Ecto neural progenitor cell (in vitro differentiated cells): ENCODE data around the gene FAM222A.

Source experiments
- DNase-seq: peaks from one replicate; pipeline ENCODE4 v3.0.0-alpha.2; 2018; ENCODE audit warnings: low spot score

The FAM222A gene

GRCh38 chr12:109760031-109760929 is 46.7 kb downstream of the FAM222A start:
- peak; percentile 45 for DNase-seq

DNA sequence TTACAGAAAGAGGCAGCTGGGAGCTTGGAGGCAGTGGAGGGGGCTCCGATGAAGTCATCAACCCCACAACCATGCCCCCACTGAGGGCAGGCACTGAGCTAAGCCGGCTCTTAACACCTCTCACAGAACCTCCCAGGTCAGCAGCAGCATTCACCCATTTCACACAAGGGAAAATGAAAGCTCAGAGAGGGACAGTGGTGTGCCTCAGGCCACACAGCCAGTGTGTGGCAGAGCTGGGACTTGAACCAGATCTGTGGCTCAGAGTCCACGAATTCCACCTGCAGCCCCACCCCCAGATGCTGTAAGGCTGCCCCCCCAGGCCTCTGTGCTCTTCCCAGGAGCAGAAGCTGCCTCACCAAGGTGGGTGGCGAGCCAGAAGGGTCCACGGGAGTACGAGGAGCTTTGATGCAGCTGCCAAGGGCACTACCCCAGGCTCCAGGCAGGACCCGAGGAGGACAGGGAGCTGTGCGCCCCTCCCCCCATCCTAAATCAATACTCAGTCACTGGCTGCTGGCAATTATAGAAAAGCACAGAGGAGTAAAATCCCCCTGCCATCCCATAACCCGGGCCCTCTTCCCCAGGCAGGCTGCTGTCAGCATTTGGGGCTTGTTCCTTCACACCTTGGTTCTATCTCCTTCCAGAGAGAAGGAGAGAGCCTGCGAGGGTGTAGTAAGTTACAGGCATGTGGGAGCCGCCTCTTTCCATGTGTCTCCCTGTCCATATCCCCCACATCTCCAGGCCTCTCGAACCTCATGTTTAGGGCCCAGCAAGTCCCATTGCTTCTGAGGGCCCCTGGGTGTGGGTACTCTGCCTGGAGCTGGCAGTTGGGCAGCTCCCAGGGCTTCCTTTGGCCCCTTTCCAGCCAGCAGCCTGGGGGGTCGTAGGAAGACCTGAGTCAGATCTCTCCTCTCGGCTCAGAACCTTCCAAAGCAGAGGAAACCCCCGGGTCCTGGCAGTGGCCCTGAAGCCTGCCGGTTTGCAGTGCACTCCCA is 47.6 kb downstream of the FAM222A start:
- peak; percentile 43 for DNase-seq

DNA sequence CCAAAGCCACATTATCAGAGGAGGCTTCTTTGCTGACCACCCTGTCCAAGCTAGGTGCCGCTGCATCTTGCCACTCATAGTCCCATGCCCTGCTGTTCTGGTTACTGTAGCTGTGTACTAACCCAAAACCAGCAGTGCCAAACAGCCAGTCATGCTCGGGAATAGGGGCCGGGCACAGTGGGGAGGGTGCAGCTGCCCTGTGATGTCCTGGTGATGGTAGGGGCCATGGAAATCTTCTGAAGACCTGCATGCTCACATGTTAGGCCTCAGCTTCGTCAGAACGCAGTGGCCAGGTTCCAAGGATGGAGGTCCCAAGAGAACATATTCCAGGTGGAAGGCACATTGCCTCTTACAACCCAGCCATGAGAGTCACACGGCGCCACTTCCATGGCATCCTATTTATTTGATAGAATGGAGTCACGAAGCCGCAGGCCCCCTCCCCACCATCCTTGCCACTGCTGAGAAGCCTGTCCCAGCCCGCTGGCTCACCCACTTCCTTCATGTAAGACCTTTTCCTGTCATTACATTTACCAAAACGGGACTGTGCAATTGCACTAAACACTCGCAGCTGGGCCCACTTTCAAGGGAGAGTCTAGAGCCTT is 48.5 kb downstream of the FAM222A start:
- peak; percentile 45 for DNase-seq

DNA sequence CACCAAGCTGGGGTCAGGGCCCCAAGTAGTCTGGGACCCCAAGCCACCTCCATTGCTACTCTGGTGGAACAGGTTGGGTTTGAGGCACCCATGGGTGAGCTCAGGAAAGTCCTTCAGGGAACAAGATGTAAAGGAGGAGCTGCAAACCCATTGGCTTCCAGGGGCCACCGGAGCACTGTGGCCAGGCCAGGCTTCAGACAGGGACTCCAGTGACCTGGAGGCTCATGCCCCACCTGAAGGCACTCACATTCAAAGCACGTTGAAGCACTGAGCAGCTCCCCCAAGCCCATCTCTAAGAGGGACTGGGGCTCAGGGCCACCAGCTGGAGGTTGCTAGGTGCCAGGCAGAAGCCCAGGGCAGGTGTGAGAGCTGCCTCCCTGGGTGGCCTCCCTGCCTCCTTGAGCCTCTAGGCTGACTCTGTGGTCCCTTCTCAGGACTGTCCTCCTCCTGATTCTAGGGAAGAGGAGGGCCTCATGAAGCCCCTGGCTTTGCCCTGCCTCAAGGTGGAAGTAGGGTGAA is 49.1 kb downstream of the FAM222A start:
- peak; percentile 27 for DNase-seq

- peak; percentile 37 for DNase-seq
These were observed 49.7 kb downstream of the FAM222A start for GRCh38 chr12:109763201-109763841.

DNA sequence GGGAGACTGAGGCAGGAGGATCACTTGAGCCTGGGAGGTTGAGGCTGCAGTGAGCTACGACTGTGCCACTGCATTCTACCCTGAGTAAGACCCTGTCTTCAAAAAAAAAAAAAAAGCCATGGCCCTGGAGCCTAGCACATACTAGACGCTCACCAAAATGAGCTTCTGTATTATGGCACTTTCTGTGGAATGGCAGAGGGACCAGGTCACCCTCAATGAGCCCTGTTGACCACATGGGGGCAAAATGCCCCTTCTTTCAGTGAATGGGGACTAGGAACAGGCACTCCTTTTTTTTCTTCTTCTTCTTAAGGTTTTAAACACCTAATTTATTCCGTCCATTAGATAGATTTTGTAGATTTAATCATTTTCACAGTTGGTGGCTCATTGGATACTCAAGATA is 50.5 kb downstream of the FAM222A start:
- peak; percentile 34 for DNase-seq

DNA sequence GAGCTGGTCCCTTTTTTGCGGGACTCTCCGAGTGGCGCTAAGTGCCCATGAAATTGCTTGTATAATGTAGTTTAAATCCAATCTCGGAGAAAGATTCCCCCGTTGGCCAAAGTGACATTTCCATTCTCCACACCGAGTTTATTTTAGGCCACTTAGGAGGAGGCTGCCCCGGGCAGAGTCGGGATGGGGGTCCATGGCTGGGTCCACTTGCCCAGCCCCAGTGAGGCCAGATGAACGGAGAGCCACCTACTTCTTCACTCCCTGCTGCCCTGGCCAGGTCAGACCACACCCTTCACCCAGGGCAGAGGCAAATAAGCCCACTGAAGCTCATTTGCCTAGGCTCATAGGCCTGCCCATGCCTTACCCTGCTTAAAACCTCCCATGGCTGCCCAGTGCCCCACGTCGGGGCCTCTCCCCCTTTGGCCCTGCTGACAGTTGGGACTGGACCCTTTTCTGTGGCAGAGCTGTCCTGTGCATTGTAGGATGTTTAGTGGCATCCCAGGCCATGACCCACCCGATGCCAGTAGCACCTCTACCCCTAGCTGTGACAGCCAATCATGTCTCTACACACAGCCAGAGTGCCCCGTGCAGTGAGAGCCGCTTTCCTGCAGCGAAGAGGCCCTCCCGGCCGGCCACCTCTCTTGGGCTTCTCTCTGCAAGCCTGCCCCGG is 51.3 kb downstream of the FAM222A start:
- DNase-seq: peak; percentile 44

DNA sequence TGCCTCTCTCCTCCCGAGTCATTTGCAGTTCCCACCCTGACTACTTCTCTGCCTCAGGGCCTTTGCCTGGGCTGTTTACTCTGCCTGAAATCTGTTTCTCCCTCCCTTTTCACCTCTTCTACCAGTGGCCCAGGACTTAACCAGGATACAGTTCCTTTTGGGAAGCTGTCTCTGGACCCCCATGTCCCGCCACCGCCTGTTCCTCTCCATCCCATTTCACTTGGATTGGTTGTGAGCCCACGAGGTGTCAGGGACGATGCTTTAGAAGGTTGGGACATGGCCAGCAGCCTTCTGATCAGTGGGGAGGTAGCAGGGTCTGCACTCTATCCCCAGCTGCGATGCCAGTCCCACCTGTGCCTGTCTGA is 51.8 kb downstream of the FAM222A start:
- DNase-seq: no peak

- DNase-seq: peak; percentile 43
These were observed 52.7 kb downstream of the FAM222A start for GRCh38 chr12:109766251-109766778.

DNA sequence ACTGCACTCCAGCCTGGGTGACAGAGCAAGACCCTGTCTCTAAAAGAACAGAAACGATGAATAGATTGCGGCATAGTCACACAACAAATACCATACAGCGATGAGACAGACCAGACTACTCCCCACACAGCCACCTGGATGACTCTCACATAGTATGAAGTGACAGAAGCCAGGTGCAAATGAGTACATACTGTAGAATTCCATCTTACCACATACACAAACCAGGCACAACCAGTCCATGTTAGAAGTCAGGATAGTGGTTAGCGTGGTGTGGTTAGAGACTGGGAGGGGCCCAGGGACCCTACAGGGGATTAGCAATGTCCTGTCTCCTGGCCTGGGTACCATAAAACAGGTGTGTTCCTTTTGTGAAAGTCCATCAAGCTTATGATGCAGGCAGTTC is 53.8 kb downstream of the FAM222A start:
- DNase-seq: peak; percentile 27

GRCh38 chr12:109767991-109768900 is 54.6 kb downstream of the FAM222A start:
- peak; percentile 48 for DNase-seq

GRCh38 chr12:109768901-109769670 is 55.5 kb downstream of the FAM222A start:
- DNase-seq: no peak

DNA sequence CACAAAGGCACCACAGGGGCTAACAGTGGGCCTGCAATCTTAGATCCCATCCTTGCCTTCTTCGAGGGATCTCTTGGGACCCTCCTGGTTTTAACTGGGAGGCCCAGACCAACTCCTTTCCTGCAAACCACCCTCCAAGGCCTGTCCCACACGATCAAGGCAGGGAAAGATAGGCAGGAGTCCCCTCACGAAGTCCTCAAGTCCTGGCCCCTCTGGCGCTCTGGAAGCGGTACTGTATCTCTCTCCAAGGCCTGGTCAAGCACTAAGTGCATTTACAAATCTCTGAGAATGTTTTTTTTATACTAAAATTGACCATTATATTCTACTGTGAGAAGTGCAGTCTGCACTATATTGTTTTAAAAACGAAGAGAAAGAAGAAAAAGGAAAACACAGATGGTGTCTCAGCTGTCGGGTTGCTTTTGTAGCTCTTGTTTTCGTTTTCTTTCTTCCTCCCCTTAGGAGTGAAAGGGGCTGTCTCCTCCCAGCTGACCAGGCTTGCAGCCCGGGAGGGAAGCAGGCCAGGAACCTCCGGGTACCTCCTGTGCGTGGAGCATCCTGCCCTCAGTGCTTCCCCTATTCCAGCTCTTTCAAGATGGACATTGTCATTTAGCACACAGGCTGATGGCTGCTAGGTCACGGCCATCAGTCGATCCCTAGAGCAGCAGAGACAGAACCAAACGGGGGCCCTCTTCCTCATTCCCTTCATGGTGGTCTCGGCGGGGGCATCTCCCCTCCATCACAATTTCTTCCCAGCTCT is 56.7 kb downstream of the FAM222A start:
- DNase-seq: peak; percentile 43

DNA sequence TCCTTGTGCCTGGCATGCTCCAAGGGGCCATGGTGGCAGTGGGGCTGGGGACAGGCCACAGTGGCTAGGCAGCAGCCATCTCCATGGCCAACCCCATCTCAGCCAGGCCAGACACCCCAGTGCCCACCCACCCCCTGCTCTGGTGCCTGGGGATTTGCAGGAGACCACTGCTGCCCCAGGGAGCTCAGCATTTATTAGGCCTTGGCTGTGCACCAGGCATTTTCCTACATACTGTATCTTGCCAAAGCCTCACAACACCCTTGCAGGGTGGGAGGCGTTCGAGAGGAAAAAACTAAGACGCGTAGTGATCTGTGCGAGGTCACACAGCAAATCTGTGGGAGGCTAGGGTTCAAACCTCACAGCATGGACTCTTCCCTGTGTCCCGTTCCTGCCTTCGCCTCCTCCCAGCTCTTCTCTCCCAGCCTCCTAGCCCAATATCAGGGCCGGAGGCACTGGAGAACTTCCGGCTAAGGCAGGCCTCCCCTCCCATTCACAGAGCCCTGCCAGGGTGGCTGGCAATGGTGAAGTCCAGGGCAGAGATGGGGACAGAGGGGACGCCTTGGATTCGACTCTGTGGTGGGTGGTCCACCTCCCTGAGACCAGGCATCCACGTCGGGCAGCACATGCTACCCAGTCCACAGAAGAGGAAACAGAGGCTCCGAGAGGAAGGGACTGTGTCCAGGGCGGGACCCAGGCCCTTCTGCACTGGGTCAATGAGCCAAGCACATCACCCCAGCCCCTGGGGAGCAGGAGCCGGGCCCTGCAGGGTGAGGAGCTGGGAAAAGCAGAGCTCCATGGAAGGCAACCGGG is 57.4 kb downstream of the FAM222A start:
- peak; percentile 46 for DNase-seq

DNA sequence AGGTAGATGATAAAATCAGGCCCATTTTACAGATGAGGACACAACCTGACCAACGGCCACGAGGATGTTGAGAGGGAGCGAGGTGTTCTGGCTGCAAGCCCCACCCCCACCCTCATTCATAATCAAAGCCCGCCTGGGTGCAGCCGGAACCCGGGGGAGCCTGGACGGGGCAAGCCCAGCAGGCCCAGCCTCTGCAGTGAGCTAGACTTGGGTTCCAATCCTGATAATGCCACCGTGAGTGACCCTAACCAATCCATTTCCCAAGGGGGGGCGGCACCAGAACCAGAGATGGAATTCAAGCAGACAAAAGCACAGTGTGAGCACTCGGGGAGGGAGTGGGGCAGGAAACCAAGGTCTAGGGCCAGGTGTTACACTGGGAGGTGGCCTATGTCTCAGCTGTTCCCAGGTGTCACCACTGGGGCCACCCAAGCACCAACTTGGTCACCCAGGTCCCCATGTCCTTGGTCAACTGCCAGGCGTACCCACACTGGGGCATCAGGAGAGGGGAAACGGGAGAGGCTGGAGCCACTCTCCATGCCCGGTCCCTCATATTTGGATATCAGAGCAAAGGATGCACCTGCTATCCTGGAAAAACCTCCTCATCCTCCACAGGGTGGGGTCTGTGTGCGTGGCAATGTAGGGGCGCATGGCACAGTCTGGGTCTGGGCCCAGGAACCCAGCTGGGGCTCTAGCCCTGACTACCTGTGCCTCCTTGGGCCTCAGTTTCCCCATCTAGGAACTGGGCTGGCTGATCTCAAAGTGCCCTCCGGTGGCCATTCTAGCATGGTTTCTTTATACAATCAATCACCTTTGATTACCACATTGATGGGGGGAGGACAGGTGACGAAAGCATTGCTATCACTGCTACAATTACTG is 58.4 kb downstream of the FAM222A start:
- DNase-seq: peak; percentile 46

GRCh38 chr12:109772622-109773321 is 59.1 kb downstream of the FAM222A start:
- DNase-seq: peak; percentile 44
